Neural crest cell (in vitro differentiated cells): Measurements from ENCODE around the gene FAM169A. TPM values are rescaled to one million over a fixed set of nuclear protein-coding genes. Genes with fewer than 3 reads are reported as not detected.

ENCODE experiments used
- DNase-seq: peaks from one replicate; pipeline ENCODE4 v3.0.0; 2021; ENCODE audit warnings: low read depth, mixed read lengths, low spot score
- H3K27ac Mint-ChIP-seq: one replicate; pipeline ENCODE4 v1.8.0; 2021; ENCODE audit warnings: mild to moderate bottlenecking, mixed read lengths; ENCODE audit not compliant: unreplicated experiment
- H3K27me3 Mint-ChIP-seq: 2 replicates; pipeline ENCODE4 v1.8.0; 2021; ENCODE audit warnings: low read depth, mild to moderate bottlenecking, mixed read lengths
- H3K36me3 Mint-ChIP-seq: 2 replicates; pipeline ENCODE4 v1.8.0; 2021; ENCODE audit warnings: low read depth, mild to moderate bottlenecking, mixed read lengths
- H3K4me1 Mint-ChIP-seq: 2 replicates; pipeline ENCODE4 v1.8.0; 2021; ENCODE audit warnings: mixed read lengths
- H3K4me3 Mint-ChIP-seq: one replicate; pipeline ENCODE4 v1.8.0; 2021; ENCODE audit warnings: mild to moderate bottlenecking, mixed read lengths
- H3K9me3 Mint-ChIP-seq: 2 replicates; pipeline ENCODE4 v1.8.0; 2021; ENCODE audit warnings: mixed read lengths
- CTCF ChIP-seq: fragments of 200-600 bp; sonication (generic); conservative IDR thresholded peaks from 2 replicates; pipeline ENCODE4 v1.5.0; 2021; ENCODE audit warnings: antibody characterized with exemption, mild to moderate bottlenecking
- total RNA-seq: library from RNA; stranded (reverse); gene quantifications from 2 replicates; pipeline ENCODE4 v1.2.1, GENCODE V29; 2021

The FAM169A gene
- total RNA-seq, 1 donor from 2014 or later = 13.6 TPM

GRCh38 chr5:74837115-74837514 is 29.1 kb downstream of the FAM169A start:
- peaks cover 5% of the 10 kb centered on the region for H3K36me3 Mint-ChIP-seq
- H3K27ac Mint-ChIP-seq = no peak overlapping the region
- no peak overlapping the region for H3K4me3 Mint-ChIP-seq
- H3K9me3 Mint-ChIP-seq = no peaks in the 10 kb centered on the region
- DNase-seq = no peak
- H3K4me1 Mint-ChIP-seq = no peaks in the 10 kb centered on the region
- no peaks in the 10 kb centered on the region for H3K27me3 Mint-ChIP-seq
- TF ChIP-seq CTCF = no peak

- H3K27ac Mint-ChIP-seq = no peak overlapping the region
- no peak for DNase-seq
- TF ChIP-seq CTCF = no peak
- no peaks in the 10 kb centered on the region for H3K4me1 Mint-ChIP-seq
- H3K4me3 Mint-ChIP-seq = no peak overlapping the region
- no peaks in the 10 kb centered on the region for H3K9me3 Mint-ChIP-seq
- H3K36me3 Mint-ChIP-seq = peaks cover 8% of the 10 kb centered on the region
- H3K27me3 Mint-ChIP-seq = no peaks in the 10 kb centered on the region
Observed at GRCh38 chr5:74833537-74834266, 32.5 kb downstream of the FAM169A start.

GRCh38 chr5:74829413-74829812 is 36.8 kb downstream of the FAM169A start:
- Mint-ChIP-seq H3K27me3 (no peaks in the 10 kb centered on the region), H3K36me3 (peaks cover 2% of the 10 kb centered on the region), H3K4me3 (no peak overlapping the region), H3K9me3 (no peaks in the 10 kb centered on the region), H3K27ac (no peak overlapping the region), H3K4me1 (no peaks in the 10 kb centered on the region)
- no peak for DNase-seq
- no peak for TF ChIP-seq CTCF

GRCh38 chr5:74822288-74822687 is 43.9 kb downstream of the FAM169A start:
- Mint-ChIP-seq H3K9me3 (no peaks in the 10 kb centered on the region), H3K4me3 (no peak overlapping the region), H3K27me3 (no peaks in the 10 kb centered on the region), H3K27ac (no peak overlapping the region), H3K36me3 (no peaks in the 10 kb centered on the region), H3K4me1 (no peaks in the 10 kb centered on the region)
- no peak for DNase-seq
- TF ChIP-seq CTCF = no peak

GRCh38 chr5:74816875-74817274 is 49.3 kb downstream of the FAM169A start:
- DNase-seq = no peak
- Mint-ChIP-seq H3K27ac (no peak overlapping the region), H3K36me3 (peaks cover 6% of the 10 kb centered on the region), H3K4me1 (peaks cover 12% of the 10 kb centered on the region), H3K9me3 (no peaks in the 10 kb centered on the region), H3K27me3 (no peaks in the 10 kb centered on the region), H3K4me3 (no peak overlapping the region)
- no peak for TF ChIP-seq CTCF
